PFSK-1 (cell line): ENCODE results near the gene HOOK2.

ENCODE experiments used
- FOXP2 ChIP-seq: optimal IDR thresholded peaks from 2 replicates; pipeline ENCODE3; 2011; ENCODE audit warnings: borderline replicate concordance, control low read depth, inconsistent platforms; ENCODE audit not compliant: insufficient read depth; ENCODE audit errors: extremely low read length, extremely low read depth
- POLR2AphosphoS5 ChIP-seq: IDR thresholded peaks from 2 replicates; pipeline ENCODE4 v1.6.1; 2012; ENCODE audit warnings: low read depth, mild to moderate bottlenecking, control low read depth, low read length, moderate library complexity
- SIN3A ChIP-seq: IDR thresholded peaks from 2 replicates; pipeline ENCODE4 v1.6.1; 2012; ENCODE audit warnings: mild to moderate bottlenecking, low read length, moderate library complexity, borderline replicate concordance; ENCODE audit not compliant: insufficient read depth
- TAF1 ChIP-seq: IDR thresholded peaks from 2 replicates; pipeline ENCODE4 v1.6.1; 2012; ENCODE audit warnings: low read length, control low read depth, borderline replicate concordance; ENCODE audit not compliant: insufficient read depth
- TF ChIP-seq, protein P1 (sequence below), 2 experiments: IDR thresholded peaks; 2 replicates each; pipeline versions ENCODE4 v1.6.1 to v1.8.0; 2011 to 2012; ENCODE audit warnings: low read depth in 2 of 2, low read length in 2 of 2, control low read depth in 1 of 2, inconsistent platforms in 1 of 2, mild to moderate bottlenecking in 1 of 2, moderate library complexity in 1 of 2; ENCODE audit not compliant: insufficient read depth in 1 of 2

HOOK2 gene

DNA sequence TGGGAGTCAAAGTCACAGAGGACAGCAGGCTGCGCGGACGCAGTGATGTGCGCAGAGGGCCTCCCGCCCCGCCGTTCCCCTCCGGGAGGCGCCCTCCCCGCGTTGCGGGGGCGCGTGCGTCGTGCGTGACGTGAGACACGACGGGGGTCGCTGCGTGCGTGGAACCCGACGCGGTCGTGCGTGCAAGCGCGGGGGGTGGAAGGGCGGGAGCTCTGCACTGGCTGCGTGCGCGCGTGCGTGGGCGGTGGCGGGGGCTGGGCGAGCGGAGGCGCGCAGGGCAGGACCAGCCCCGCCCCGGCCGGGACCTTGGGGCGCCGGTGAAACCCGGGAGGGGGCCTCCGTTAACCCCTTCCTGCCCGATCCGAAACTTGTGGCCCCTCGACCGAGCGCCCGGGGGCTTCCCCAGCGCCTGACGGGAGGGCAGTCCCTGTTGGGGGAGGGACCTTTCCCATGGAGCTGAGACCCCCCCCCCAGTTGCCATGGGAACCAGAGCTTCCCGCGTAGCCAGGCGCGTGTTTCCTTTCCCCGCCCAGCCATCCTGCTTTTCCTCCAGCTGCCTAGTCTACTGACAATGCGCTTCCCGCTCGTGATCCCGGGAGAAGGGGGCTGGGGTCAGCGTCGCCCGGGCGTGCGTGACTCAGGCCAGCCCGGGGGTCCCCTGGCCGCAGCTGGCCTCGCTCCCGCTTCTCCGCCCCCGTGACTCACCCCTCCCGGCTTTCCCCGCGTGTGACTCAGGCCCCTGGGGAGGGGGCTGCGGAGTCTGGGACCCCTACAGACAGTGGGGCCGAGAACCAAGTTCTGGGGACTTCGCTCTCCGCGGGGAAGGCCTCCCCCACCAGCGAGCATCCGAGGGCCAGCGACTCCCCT, 7.3 kb upstream of the HOOK2 start:
- TF ChIP-seq POLR2AphosphoS5 (no peak; the same call in 1 of the 2 replicates), SIN3A (peak; percentile 75; the same call in 1 of the 2 replicates), FOXP2 (no peak)

DNA sequence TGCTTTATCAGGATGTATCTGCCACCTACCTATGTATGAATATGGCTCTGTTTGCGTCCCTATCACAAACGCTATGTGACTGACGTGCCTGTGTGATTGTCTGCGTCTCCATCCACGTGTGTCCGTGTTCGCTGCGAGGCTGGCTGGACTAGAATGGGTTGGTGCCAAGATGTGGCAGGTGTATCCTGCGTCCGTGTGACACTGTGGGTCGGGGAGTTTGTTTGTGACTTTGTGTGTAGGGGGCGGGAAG, 6.7 kb upstream of the HOOK2 start:
- no peak; the same call in 1 of the 2 replicates for TF ChIP-seq POLR2AphosphoS5
- TF ChIP-seq, protein P1, sequence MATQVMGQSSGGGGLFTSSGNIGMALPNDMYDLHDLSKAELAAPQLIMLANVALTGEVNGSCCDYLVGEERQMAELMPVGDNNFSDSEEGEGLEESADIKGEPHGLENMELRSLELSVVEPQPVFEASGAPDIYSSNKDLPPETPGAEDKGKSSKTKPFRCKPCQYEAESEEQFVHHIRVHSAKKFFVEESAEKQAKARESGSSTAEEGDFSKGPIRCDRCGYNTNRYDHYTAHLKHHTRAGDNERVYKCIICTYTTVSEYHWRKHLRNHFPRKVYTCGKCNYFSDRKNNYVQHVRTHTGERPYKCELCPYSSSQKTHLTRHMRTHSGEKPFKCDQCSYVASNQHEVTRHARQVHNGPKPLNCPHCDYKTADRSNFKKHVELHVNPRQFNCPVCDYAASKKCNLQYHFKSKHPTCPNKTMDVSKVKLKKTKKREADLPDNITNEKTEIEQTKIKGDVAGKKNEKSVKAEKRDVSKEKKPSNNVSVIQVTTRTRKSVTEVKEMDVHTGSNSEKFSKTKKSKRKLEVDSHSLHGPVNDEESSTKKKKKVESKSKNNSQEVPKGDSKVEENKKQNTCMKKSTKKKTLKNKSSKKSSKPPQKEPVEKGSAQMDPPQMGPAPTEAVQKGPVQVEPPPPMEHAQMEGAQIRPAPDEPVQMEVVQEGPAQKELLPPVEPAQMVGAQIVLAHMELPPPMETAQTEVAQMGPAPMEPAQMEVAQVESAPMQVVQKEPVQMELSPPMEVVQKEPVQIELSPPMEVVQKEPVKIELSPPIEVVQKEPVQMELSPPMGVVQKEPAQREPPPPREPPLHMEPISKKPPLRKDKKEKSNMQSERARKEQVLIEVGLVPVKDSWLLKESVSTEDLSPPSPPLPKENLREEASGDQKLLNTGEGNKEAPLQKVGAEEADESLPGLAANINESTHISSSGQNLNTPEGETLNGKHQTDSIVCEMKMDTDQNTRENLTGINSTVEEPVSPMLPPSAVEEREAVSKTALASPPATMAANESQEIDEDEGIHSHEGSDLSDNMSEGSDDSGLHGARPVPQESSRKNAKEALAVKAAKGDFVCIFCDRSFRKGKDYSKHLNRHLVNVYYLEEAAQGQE (IDR thresholded peaks at IDR 0.05; ENCODE audit: insufficient read depth in 1 of 2, low read depth in 2 of 2, low read length in 2 of 2), result no peak
- no peak for TF ChIP-seq TAF1
- no peak for TF ChIP-seq SIN3A
- TF ChIP-seq FOXP2, result no peak

DNA sequence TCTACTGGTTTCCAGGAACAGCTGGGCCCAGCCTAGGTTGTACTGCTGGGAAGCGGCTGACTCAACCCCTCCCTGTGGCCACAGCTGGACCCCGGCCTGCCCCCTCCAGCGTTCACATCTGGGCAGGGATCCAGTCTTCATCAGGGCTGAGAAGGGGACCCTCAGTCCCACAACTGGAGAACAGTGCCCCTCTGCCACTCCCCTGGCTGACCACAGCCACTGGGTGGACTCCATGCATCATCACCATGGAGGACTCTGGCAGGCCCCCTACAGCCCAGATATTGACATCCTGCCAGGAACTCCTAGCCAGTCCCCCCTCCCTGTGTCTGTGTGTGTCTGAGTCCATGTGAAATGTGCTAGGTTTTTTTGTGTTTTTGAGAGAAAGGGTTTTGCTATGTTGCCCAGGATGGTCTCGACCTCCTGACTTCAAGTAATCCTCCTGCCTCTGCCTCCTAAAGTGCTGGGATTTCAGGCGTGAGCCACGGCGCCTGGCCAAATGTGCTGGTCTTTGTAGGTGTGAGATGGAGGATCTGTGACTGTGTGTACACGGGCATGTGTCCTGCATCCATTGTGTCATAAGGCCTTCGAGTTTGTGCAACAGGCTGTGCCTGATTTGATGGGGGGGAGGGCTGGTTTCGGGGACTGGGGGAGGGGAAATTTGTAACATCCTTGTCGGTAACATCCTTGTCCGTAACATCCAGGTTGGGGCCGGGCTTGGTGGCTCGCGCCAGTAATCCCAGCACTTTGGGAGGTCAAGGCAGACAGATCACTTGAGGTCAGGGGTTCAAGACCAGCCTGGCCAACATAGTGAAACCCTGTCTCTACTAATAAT, 4.0 kb upstream of the HOOK2 start:
- TF ChIP-seq FOXP2, result peak; percentile 66
- no peak for TF ChIP-seq POLR2AphosphoS5

DNA sequence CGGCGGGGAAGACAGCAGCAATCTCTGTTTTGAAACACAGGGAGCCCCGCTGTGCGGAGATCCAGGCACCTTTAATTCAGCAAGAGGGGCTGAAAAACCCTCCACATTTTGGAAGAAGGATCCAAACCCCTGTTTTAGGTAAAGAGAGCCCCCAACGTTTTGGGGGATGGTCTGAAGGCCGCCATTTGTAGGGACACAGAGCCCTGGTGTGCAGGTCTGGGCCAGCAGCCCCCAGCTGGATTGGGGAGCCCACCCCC, 3.5 kb upstream of the HOOK2 start:
- TF ChIP-seq POLR2AphosphoS5, result no peak
- TF ChIP-seq FOXP2, result no peak
- no peak for TF ChIP-seq SIN3A
- no peak for TF ChIP-seq TAF1

DNA sequence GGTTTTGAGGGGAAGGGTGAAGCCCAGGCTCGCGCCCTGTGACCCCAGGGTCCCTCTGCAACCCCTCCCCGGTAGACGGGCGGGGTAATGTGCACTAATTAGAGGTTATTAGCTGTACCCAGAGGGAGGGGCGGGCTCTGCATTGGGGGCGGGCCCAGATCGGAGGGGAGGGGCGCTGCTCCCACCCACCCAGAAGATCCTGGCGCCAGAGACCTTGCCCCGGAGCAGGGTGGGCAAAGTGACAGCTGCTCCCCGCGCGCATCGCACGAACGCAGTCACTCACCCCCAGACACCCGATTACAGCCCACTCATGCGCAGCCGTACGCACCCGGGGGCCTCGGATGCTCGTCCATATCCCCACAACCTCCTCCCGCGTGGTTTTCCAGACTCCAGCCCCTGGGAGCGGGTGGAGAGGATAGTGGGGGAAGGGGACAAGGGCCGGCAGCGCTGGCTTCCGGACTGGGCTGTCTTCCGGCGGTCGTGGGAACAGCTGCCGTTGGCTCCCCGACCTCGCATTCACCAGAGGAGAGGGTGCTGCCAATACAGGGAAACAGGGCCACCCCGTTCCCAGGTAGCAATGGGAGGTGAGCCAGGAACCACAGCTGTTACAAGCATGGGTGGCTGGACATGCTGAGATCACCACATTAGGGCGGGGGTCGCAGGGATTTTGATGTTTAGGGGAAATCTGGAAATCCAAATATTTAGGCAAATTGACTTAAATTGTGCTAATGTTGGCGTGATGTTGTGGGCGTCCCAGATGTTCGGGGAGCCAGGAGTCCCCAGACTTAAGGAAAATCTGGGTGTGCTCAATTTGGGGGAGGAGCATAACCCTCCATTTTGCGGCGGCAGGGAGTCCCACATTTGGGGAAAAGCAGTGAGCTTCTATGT, 2.9 kb upstream of the HOOK2 start:
- peak; percentile 45; the same call in 1 of the 2 replicates for TF ChIP-seq POLR2AphosphoS5
- TF ChIP-seq FOXP2, result no peak
- TF ChIP-seq SIN3A, result peak; percentile 28; the same call in 1 of the 2 replicates

DNA sequence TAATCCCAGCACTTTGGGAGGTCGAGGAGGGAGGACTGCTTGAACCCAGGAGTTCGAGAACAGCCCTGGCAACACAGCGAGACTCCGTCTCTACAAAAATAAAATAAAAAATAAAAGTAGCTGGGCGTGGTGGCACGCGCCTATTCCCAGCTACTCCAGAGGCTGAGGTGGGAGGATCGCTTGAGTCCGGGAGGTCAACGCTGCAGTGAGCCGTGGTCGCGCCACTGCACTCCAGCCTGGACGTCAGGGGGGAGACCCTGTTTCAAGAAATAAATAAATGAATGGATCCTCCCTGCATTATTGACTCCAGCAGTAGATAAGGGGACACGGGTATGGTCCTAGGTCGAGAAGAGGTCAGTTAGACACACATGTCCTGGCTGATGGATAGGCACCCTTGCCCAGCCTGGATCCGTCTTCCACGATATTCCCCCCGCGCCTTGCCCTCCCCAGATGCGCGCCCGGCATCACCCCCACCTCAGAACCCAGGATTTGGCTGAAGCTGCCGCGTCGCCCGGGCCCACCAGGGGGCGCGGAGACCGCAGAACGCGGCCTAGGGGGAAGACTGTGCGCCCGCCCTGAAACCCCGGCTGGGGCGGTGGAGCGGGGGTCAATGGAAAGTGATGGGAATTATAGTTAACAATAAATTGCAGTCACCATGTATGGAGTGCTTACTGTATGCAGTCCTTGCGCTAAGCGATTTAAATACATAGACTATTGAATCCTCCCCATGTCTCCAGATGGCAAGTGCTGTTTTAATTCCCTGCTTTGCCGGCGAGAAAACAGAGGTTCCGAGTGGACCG, 2.1 kb upstream of the HOOK2 start:
- TF ChIP-seq FOXP2 (peak; percentile 48), TAF1 (no peak)

DNA sequence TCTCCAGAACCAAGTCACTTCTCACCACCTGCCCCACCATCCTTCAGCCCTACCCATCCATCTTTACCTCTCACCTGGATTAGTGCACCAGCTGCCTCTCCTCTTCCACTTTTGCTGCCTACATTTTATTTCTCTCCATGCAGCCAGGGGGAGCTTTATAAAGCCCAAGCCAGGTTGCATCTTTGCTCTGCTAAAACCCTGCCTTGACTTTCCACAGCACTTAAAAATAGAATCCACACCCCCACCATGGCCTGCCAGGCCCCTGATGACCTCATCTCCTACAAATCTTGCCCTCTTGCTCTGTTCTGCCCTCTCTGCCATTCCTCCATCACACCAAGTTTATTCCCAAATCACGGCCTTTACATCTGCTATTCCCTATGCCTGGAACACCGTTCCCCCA, 1.8 kb downstream of the HOOK2 start:
- TF ChIP-seq FOXP2, result no peak
- no peak for TF ChIP-seq POLR2AphosphoS5
- TF ChIP-seq, protein P1 (IDR thresholded peaks at IDR 0.05; ENCODE audit: insufficient read depth in 1 of 2, low read depth in 2 of 2, low read length in 2 of 2), result no peak
- TF ChIP-seq SIN3A, result no peak
- no peak for TF ChIP-seq TAF1
